GM10847 (cell line): ENCODE measurements around the gene MAPRE3.

Source experiments
- POLR2A ChIP-seq: IDR thresholded peaks from 2 replicates; pipeline ENCODE4 v1.6.1; 2011; ENCODE audit not compliant: insufficient read length; ENCODE audit errors: extremely low read depth

The MAPRE3 gene

GRCh38 chr2:27051902-27052645 is 81.6 kb downstream of the MAPRE3 start:
- TF ChIP-seq POLR2A, result no peak

GRCh38 chr2:27053321-27053720 is 82.9 kb downstream of the MAPRE3 start:
- no peak for TF ChIP-seq POLR2A

GRCh38 chr2:27053776-27054175 is 83.3 kb downstream of the MAPRE3 start:
- no peak for TF ChIP-seq POLR2A

GRCh38 chr2:27054721-27055120 is 84.3 kb downstream of the MAPRE3 start:
- no peak for TF ChIP-seq POLR2A

DNA sequence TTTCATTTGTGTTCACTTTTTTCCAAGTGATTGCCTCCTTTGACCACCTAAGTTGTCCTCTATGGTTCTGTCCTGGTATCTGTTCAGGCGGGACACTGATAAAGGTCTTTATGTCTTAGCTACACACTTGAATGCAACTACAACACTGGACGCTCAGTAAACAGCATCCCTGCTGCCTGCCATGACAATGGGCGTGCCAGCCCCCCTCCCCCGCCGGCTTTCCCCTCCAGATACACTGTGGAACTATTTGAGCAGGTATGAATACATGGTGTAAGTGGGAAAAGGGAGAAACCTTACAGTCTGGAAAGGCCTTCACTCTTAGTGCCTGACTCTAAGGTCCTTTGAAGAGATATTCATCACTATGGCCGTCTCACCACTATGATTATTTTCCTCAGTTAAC is 86.7 kb downstream of the MAPRE3 start:
- no peak for TF ChIP-seq POLR2A

- no peak for TF ChIP-seq POLR2A
Measured at GRCh38 chr2:27058210-27058609, 87.8 kb downstream of the MAPRE3 start.

- no peak for TF ChIP-seq POLR2A
Measured at GRCh38 chr2:27059141-27059820, 88.8 kb downstream of the MAPRE3 start.

GRCh38 chr2:27060323-27060722 is 89.9 kb downstream of the MAPRE3 start:
- TF ChIP-seq POLR2A, result no peak

DNA sequence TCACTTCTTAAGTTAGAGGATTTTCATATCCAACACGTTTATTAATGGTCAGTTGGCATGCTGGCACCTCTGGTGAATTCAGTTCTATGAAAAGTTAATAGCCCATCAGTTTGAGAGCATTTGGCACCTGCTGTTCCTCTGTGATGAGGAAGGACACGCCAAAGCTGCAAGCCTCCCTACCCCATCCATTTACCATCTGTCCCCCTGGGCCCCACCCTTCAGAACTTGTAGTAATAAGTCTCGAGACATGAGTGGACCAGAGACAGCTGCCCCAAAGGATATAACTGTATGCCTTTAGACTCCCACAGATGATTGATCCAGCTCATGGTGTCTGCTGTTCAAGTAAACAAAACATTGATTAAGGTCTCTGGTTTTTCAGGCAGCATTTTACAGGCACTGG is 94.7 kb downstream of the MAPRE3 start:
- no peak for TF ChIP-seq POLR2A

DNA sequence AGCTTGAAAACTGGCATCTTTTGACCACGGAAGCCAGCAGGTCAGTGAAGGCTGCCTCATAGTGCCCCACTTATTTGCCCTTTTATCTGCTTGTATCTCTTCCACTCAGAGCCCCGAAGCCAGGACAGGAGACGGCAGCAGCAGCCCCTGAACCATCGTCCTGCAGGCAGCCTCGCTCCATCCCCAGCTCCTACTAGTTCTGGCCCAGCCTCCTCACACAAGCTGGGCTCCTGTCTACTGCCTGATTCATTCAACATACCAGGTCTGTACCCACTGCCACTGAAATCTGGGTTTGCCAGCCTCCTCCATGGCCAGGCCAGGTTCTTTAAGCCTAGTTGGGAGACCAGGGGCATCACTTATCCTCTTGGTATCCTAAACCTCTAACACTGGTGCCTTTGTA is 96.9 kb downstream of the MAPRE3 start:
- TF ChIP-seq POLR2A, result no peak

DNA sequence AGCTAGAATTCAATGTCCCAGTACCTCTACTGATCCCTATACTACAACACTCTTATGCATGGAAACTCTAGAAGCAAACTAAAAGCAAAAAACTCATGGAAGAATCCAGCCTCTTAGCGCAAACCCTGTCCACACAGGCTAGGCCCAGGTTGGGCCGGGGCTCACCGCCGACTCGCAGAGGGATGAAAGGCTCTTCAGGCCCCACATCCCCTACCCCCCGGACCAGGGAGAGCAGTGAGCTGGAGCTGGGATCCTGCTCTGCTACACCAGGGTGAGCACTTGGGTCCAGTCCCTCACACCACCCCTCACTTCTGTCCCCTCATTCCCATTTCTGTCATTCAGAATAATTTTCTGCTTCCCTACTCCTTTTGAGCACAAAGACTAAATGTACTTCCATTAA is 99.0 kb downstream of the MAPRE3 start:
- TF ChIP-seq POLR2A, result no peak

GRCh38 chr2:27069961-27070618 is 99.7 kb downstream of the MAPRE3 start:
- no peak for TF ChIP-seq POLR2A

DNA sequence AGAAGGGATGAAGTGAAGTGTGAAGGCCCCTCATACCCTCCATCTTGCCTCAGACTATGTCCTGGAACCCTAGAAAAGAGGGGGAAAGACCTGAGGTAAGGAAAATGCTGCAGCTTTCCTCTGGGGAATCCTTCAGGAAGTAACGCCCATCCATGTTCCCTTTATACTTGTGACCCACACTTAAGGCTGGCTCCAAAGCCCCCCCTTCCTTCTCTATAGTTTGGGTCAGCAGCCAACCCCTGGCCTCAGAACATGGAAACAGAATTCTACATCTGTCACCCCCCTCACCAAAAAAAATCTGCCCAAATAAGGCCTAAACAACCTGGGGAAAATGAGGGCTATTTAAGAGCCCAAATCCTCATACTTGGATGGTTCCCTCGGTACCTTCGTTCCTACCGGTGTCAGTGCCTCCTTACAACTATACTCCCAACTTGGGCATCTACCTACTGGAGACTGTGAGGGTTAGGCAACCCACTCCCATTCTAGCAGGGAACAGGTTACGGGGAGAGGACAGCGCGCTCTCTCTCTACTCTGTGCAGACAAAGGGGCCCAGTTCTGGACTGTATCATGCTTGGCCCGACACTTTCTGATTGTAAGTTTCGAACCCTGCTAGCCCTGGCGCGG is 100.3 kb downstream of the MAPRE3 start:
- TF ChIP-seq POLR2A, result no peak

GRCh38 chr2:27071277-27071989 is 101.0 kb downstream of the MAPRE3 start, which contains the start of gene OST4:
Gene OST4 (minus strand): TSS chr2:27071654.
- TF ChIP-seq POLR2A, result peak; percentile 83
